GM12878 (cell line): ENCODE measurements around the gene PDZRN4. TPM values are rescaled to one million over a fixed set of nuclear protein-coding genes. Genes with fewer than 3 reads are reported as not detected.

Source experiments
- ATAC-seq: fragments of 200-7000 bp; cut with Tn5 transposase; 3 replicates; pipeline ENCODE4 v1.9.1; 2020; ENCODE audit warnings: mild to moderate bottlenecking, moderate library complexity
- BruUV-seq: library from RNA; stranded (reverse); fragments of 400-500 nt; replicated peaks from 2 replicates; lab custom pipeline; 2021; lab: Mats Ljungman, UMichigan
- CTCF ChIA-PET: fragments of 300-600 bp; sonication (Branson Sonifier 250); formaldehyde crosslinking; extraction: SDS; loops from one replicate; lab custom pipeline; 2021; ENCODE audit warnings: inconsistent platforms; lab: Yijun Ruan, JAX
- POLR2A ChIA-PET: fragments of 350-600 bp; formaldehyde crosslinking; extraction: SDS; loops from one replicate; lab custom pipeline; 2021; ENCODE audit warnings: inconsistent platforms; lab: Charles Lee
- RAD21 ChIA-PET: fragments of 300-600 bp; sonication (Branson Sonifier 250); formaldehyde crosslinking; loops from one replicate; lab custom pipeline; 2023; ENCODE audit warnings: antibody characterized with exemption; ENCODE audit not compliant: unreplicated experiment; lab: Charles Lee
- SMC1A ChIA-PET: fragments of 300-600 bp; sonication (Branson Sonifier 250); formaldehyde crosslinking; loops from one replicate; lab custom pipeline; 2023; ENCODE audit not compliant: unreplicated experiment, uncharacterized antibody; lab: Charles Lee
- DNase-seq: peaks from one replicate; pipeline ENCODE4 v3.0.0-alpha.2; 2011; ENCODE audit warnings: low read depth, low spot score
- FAIRE-seq: peaks from 3 replicates; lab custom pipeline; 2011; peaks lifted over from hg19 to GRCh38; lab: Jason Lieb, UNC
- H2AFZ ChIP-seq: 2 replicates; pipeline ENCODE4 v1.6.0; 2011; ENCODE audit warnings: low read depth, low read length, control low read depth; ENCODE audit not compliant: control insufficient read depth
- H3K27ac ChIP-seq: 2 replicates; pipeline ENCODE4 v1.5.1; 2011; ENCODE audit warnings: control low read depth; ENCODE audit not compliant: control insufficient read depth, insufficient read depth
- H3K27me3 ChIP-seq, 2 experiments: replicated peaks in 1 of 2; 2 replicates each; pipeline versions ENCODE4 v1.6.0 to v1.6.1; 2011; ENCODE audit warnings: low read length in 1 of 2; ENCODE audit not compliant: control insufficient read depth in 2 of 2, insufficient read depth in 2 of 2
- H3K36me3 ChIP-seq, 2 experiments: 2 replicates each; pipeline ENCODE4 v1.5.1; 2011; ENCODE audit warnings: low read length in 1 of 2; ENCODE audit not compliant: control insufficient read depth in 2 of 2, insufficient read depth in 2 of 2
- H3K4me1 ChIP-seq: 2 replicates; pipeline ENCODE4 v1.6.1; 2011; ENCODE audit warnings: mild to moderate bottlenecking, low read length, moderate library complexity, mixed read lengths; ENCODE audit not compliant: control insufficient read depth, insufficient read depth
- H3K4me2 ChIP-seq: 2 replicates; pipeline ENCODE4 v1.6.0; 2011; ENCODE audit warnings: control low read depth; ENCODE audit not compliant: control insufficient read depth, insufficient read depth
- H3K4me3 ChIP-seq: fragments of 200-600 bp; sonication (generic); 2 replicates; pipeline ENCODE4 v1.5.1; 2016
- H3K79me2 ChIP-seq: 2 replicates; pipeline ENCODE4 v1.6.0; 2011; ENCODE audit warnings: low read length; ENCODE audit not compliant: control insufficient read depth, insufficient read depth
- H3K9ac ChIP-seq: 2 replicates; pipeline ENCODE4 v1.8.0; 2011; ENCODE audit warnings: low read length, control low read depth, mixed read lengths; ENCODE audit not compliant: control insufficient read depth, insufficient read depth
- H3K9me3 ChIP-seq: replicated peaks from 3 replicates; pipeline ENCODE4 v1.5.1; 2011; ENCODE audit warnings: mild to moderate bottlenecking, low read length; ENCODE audit not compliant: control insufficient read depth, insufficient read depth
- H4K20me1 ChIP-seq: 2 replicates; pipeline ENCODE4 v1.6.0; 2011; ENCODE audit not compliant: control insufficient read depth, insufficient read depth
- EZH2 ChIP-seq: IDR thresholded peaks from 2 replicates; pipeline ENCODE4 v1.6.1; 2012; ENCODE audit warnings: low read depth, mild to moderate bottlenecking, control low read depth, inconsistent platforms, low read length, borderline replicate concordance; ENCODE audit not compliant: control insufficient read depth
- FOS ChIP-seq: IDR thresholded peaks from 3 replicates; pipeline ENCODE4 v1.6.1; 2011; ENCODE audit warnings: borderline replicate concordance; ENCODE audit not compliant: insufficient read length; ENCODE audit errors: extremely low read depth
- HDAC6 ChIP-seq: fragments of 200-600 bp; sonication (generic); IDR thresholded peaks from one replicate; pipeline ENCODE4 v1.8.0; 2017; ENCODE audit warnings: antibody characterized with exemption; ENCODE audit not compliant: unreplicated experiment
- IKZF2 ChIP-seq, 2 experiments: fragments of 450-650 bp; IDR thresholded peaks; 2 replicates each; pipeline ENCODE4 v1.6.1; 2017; ENCODE audit warnings: mild to moderate bottlenecking in 2 of 2, moderate library complexity in 2 of 2
- KDM1A ChIP-seq: fragments of 200-600 bp; sonication (generic); IDR thresholded peaks from 2 replicates; pipeline ENCODE4 v1.6.1; 2016; ENCODE audit warnings: borderline replicate concordance
- MXI1 ChIP-seq: fragments of 150-350 bp; IDR thresholded peaks from 2 replicates; pipeline ENCODE4 v1.6.1; 2011; ENCODE audit warnings: low read depth, mild to moderate bottlenecking, inconsistent platforms, low read length, improper control_type of control experiment
- MYC ChIP-seq: IDR thresholded peaks from 2 replicates; pipeline ENCODE4 v1.6.1; 2011; ENCODE audit warnings: mild to moderate bottlenecking, low read length, moderate library complexity, inconsistent platforms; ENCODE audit not compliant: insufficient read depth, insufficient replicate concordance, insufficient read length, severe bottlenecking
- NFYA ChIP-seq: IDR thresholded peaks from 2 replicates; pipeline ENCODE4 v1.6.1; 2011; ENCODE audit warnings: low read depth, mild to moderate bottlenecking, low read length, improper control_type of control experiment, borderline replicate concordance
- POLR2AphosphoS2 ChIP-seq: IDR thresholded peaks from 2 replicates; pipeline ENCODE4 v1.6.1; 2011; ENCODE audit warnings: low read depth, mild to moderate bottlenecking, low read length, improper control_type of control experiment, moderate library complexity
- RAD21 ChIP-seq: IDR thresholded peaks from 2 replicates; pipeline ENCODE4 v1.6.1; 2011; ENCODE audit warnings: mild to moderate bottlenecking, low read depth, low read length, moderate library complexity; ENCODE audit not compliant: insufficient read depth
- RBBP5 ChIP-seq: fragments of 200-600 bp; sonication (generic); conservative IDR thresholded peaks from 2 replicates; pipeline ENCODE4 v1.6.1; 2016
- SMAD5 ChIP-seq: IDR thresholded peaks from 2 replicates; pipeline ENCODE4 v1.6.1; 2016; ENCODE audit warnings: antibody characterized with exemption, low read depth
- SPI1 ChIP-seq: IDR thresholded peaks from 2 replicates; pipeline ENCODE4 v1.6.1; 2011; ENCODE audit warnings: low read depth, mild to moderate bottlenecking, low read length, moderate library complexity, borderline replicate concordance; ENCODE audit not compliant: insufficient read depth
- TARDBP ChIP-seq: IDR thresholded peaks from 2 replicates; pipeline ENCODE4 v1.6.1; 2016; ENCODE audit warnings: borderline replicate concordance
- ZNF207 ChIP-seq: fragments of 450-650 bp; IDR thresholded peaks from 2 replicates; pipeline ENCODE4 v1.6.1; 2014; ENCODE audit warnings: antibody characterized with exemption, mild to moderate bottlenecking, borderline replicate concordance
- in situ Hi-C: fragments of 300-500 bp; cut with MboI; formaldehyde crosslinking; loops from 9 replicates; pipeline ENCODE4 v1.14.3; 2018; ENCODE audit warnings: mixed read lengths
- intact Hi-C: fragments of 100-400 bp; cut with micrococcal nuclease; formaldehyde crosslinking; loops from one replicate; pipeline ENCODE4 v1.14.2; 2022; ENCODE audit not compliant: unreplicated experiment
- polyA plus RNA-seq, 11 experiments: library from polyadenylated mRNA; depleted of rRNA in 4 of 11; unstranded in 6 of 11; stranded (reverse) in 5 of 11; fragments of >200 nt; fragmentation: Nextera tagmentation in 4 of 11; fragmentation: Illumina TruSeq in 1 of 11; extraction: Ambion mirVana in 4 of 11; extraction: Trizol in 1 of 11; gene quantifications; 1 replicate in 1 of 11; 2 replicates in 10 of 11; pipeline versions ENCODE4 v1.2.1 to v1.2.3, GENCODE V29; 2011 to 2016; ENCODE audit warnings: inconsistent platforms in 2 of 11, missing spikeins in 2 of 11, low read depth in 1 of 11
- total RNA-seq, 4 experiments: library from RNA; depleted of rRNA in 3 of 4; stranded (reverse); fragments of >200 nt in 3 of 4; fragmentation: Illumina TruSeq in 1 of 4; extraction: Trizol in 1 of 4; gene quantifications; 2 replicates each; pipeline versions ENCODE4 v1.2.1 to v1.2.3, GENCODE V29; 2013 to 2021
- TF ChIP-seq, protein P1 (sequence below): IDR thresholded peaks from 2 replicates; pipeline ENCODE4 v1.6.1; 2011; ENCODE audit warnings: borderline replicate concordance, low read depth, mild to moderate bottlenecking, moderate library complexity, mixed read lengths, low read length; ENCODE audit not compliant: insufficient read depth; ENCODE audit errors: extremely low read length
- TF ChIP-seq, protein P2 (sequence below): fragments of 450-650 bp; formaldehyde crosslinking; IDR thresholded peaks from 2 replicates; pipeline ENCODE4 v1.4.0; 2022; ENCODE audit warnings: mild to moderate bottlenecking, moderate library complexity

Gene PDZRN4
- total and polyA plus RNA-seq, 10 of the 15 experiments (the other 5 are each of a cell fraction or from before 2014, with no cell fraction given) = 0.03 TPM; not detected in 9

DNA sequence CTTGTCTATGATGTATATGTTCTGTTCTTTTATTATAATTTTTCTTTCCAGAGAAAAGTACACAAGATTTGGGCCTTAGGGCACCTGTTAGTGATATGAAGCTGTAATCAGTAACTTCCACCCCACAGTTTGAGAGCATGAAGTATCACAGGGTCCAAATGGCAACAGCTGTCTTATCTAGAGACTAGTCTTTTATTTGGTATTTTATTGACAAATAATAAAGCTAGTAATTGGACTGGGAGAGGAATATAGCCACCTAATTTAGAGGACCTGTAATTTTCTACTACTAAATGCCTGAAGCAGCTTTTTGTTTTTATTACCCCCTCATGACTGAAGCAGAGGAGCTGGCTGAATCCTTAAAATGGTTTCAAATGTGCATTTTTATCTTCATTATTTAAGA lies 174.8 kb downstream of the PDZRN4 start:
- no peak for DNase-seq
- no peak for ATAC-seq
- no peak overlapping the region for H3K27ac ChIP-seq
- no peaks in the 10 kb centered on the region for H3K36me3 ChIP-seq
- H3K4me1 ChIP-seq = no peaks in the 10 kb centered on the region
- no peaks in the 10 kb centered on the region for H3K9me3 ChIP-seq
- BruUV-seq = no TSS peak
- H3K4me2 ChIP-seq = no peak overlapping the region
- SMC1A ChIA-PET = interaction anchor here (1.2 kb wide), 1 partner anchor 87 kb away, joined by 3 read pairs; no protein-coding TSS in a partner anchor
- intact Hi-C loops (no loop called here), in situ Hi-C loops (no loop called here)
- H3K27me3 ChIP-seq = no peaks in the 10 kb centered on the region
- FAIRE-seq = no peak
- TF ChIP-seq IKZF2 (IDR thresholded peaks at IDR 0.05) (no peak), MYC (no peak), SMAD5 (no peak), HDAC6 (no peak), RAD21 (no peak), NFYA (no peak), EZH2 (no peak), POLR2AphosphoS2 (no peak), RBBP5 (no peak), TARDBP (no peak), MXI1 (no peak), ZNF207 (no peak), FOS (no peak), KDM1A (no peak), SPI1 (no peak)
- TF ChIP-seq, protein P1, sequence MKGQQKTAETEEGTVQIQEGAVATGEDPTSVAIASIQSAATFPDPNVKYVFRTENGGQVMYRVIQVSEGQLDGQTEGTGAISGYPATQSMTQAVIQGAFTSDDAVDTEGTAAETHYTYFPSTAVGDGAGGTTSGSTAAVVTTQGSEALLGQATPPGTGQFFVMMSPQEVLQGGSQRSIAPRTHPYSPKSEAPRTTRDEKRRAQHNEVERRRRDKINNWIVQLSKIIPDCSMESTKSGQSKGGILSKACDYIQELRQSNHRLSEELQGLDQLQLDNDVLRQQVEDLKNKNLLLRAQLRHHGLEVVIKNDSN = no peak
- TF ChIP-seq, protein P2, sequence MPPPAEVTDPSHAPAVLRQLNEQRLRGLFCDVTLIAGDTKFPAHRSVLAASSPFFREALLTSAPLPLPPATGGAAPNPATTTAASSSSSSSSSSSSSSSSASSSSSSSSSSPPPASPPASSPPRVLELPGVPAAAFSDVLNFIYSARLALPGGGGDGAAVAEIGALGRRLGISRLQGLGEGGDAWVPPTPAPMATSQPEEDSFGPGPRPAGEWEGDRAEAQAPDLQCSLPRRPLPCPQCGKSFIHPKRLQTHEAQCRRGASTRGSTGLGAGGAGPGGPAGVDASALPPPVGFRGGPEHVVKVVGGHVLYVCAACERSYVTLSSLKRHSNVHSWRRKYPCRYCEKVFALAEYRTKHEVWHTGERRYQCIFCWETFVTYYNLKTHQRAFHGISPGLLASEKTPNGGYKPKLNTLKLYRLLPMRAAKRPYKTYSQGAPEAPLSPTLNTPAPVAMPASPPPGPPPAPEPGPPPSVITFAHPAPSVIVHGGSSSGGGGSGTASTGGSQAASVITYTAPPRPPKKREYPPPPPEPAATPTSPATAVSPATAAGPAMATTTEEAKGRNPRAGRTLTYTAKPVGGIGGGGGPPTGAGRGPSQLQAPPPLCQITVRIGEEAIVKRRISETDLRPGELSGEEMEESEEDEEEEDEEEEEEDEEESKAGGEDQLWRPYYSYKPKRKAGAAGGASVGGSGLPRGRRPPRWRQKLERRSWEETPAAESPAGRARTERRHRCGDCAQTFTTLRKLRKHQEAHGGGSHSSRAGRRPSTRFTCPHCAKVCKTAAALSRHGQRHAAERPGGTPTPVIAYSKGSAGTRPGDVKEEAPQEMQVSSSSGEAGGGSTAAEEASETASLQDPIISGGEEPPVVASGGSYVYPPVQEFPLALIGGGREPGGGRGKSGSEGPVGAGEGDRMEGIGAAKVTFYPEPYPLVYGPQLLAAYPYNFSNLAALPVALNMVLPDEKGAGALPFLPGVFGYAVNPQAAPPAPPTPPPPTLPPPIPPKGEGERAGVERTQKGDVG (CRISPR knock-in tag) = no peak
- no peaks in the 10 kb centered on the region for H4K20me1 ChIP-seq
- no peaks in the 10 kb centered on the region for H3K79me2 ChIP-seq
- CTCF ChIA-PET = interaction anchor here (0.6 to 1.8 kb wide), 2 partner anchors 28 to 42 kb away, joined by 3 to 5 read pairs; no protein-coding TSS in a partner anchor
- POLR2A ChIA-PET = no interaction called here
- no peak overlapping the region for H3K4me3 ChIP-seq
- RAD21 ChIA-PET = no interaction called here
- no peak overlapping the region for H3K9ac ChIP-seq
- no peak overlapping the region for H2AFZ ChIP-seq
